Testis (tissue), 3 donors: ENCODE data around the gene ULK4. TPM values are rescaled to one million over a fixed set of nuclear protein-coding genes. Genes with fewer than 3 reads are reported as not detected.

ENCODE experiments used
- DNase-seq: peaks from one replicate; pipeline ENCODE4 v3.0.0-alpha.2; 2019
- H3K27ac ChIP-seq, 2 donors: fragments of 200-600 bp; sonication (generic); one replicate each; pipeline ENCODE4 v1.5.1; 2019
- H3K27me3 ChIP-seq: fragments of 200-600 bp; sonication (generic); one replicate; pipeline ENCODE4 v1.5.1; 2019
- H3K36me3 ChIP-seq: fragments of 200-600 bp; sonication (generic); one replicate; pipeline ENCODE4 v1.5.1; 2017; ENCODE audit warnings: low read depth; ENCODE audit errors: missing control alignments
- H3K4me1 ChIP-seq: fragments of 200-600 bp; sonication (generic); one replicate; pipeline ENCODE4 v1.5.1; 2019
- H3K4me3 ChIP-seq, 2 donors: fragments of 200-600 bp; sonication (generic); one replicate each; pipeline ENCODE4 v1.5.1; 2017 to 2019
- H3K9me3 ChIP-seq: fragments of 200-600 bp; sonication (generic); one replicate; pipeline ENCODE4 v1.5.1; 2017
- POLR2A ChIP-seq: fragments of 450-650 bp; IDR thresholded peaks from one replicate; pipeline ENCODE4 v1.6.1; 2017; ENCODE audit warnings: antibody characterized with exemption, mild to moderate bottlenecking, moderate library complexity
- WGBS, 2 donors: methylation state at CpG; one replicate each; pipeline ENCODE4 v1.1.5; 2018; 5-methylcytosine and 5-hydroxymethylcytosine counted together
- intact Hi-C: fragments of 100-400 bp; cut with DNase I; formaldehyde crosslinking; loops from one replicate; pipeline ENCODE4 v1.15.1; 2023; ENCODE audit warnings: low total_unique reads
- polyA plus RNA-seq: library from polyadenylated mRNA; stranded (reverse); fragments of 350-450 nt; fragmentation: Illumina TruSeq; extraction: RNeasy Lipid Tissue Mini Kit (QIAGEN cat#74804); gene quantifications from one replicate; pipeline ENCODE4 v1.2.3, GENCODE V29; 2014; ENCODE audit warnings: low read depth, low replicate concordance; ENCODE audit not compliant: insufficient read depth
- total RNA-seq, 2 donors: library from RNA; depleted of rRNA; stranded (reverse); fragments of >200 nt; gene quantifications; one replicate each; pipeline ENCODE4 v1.2.3, GENCODE V29; 2016
- TF ChIP-seq, protein P1 (sequence below), 3 experiments: fragments of 450-650 bp in 2 of 3; fragments of 200-600 bp in 1 of 3; sonication (generic) in 1 of 3; IDR thresholded peaks; one replicate each; pipeline ENCODE4 v1.5.1; 2016 to 2019; ENCODE audit warnings: antibody characterized with exemption in 3 of 3, mild to moderate bottlenecking in 2 of 3, moderate library complexity in 1 of 3

ULK4 gene
- total and polyA plus RNA-seq, 3 donors from 2014 or later, result 45.7 to 91.6 (median 47.4) TPM

GRCh38 chr3:41274944-41275668 is 686.8 kb downstream of the ULK4 start:
- H3K4me3 ChIP-seq, result no peak overlapping the region
- no peak overlapping the region for H3K27ac ChIP-seq
- TF ChIP-seq POLR2A, result no peak
- TF ChIP-seq, protein P1, sequence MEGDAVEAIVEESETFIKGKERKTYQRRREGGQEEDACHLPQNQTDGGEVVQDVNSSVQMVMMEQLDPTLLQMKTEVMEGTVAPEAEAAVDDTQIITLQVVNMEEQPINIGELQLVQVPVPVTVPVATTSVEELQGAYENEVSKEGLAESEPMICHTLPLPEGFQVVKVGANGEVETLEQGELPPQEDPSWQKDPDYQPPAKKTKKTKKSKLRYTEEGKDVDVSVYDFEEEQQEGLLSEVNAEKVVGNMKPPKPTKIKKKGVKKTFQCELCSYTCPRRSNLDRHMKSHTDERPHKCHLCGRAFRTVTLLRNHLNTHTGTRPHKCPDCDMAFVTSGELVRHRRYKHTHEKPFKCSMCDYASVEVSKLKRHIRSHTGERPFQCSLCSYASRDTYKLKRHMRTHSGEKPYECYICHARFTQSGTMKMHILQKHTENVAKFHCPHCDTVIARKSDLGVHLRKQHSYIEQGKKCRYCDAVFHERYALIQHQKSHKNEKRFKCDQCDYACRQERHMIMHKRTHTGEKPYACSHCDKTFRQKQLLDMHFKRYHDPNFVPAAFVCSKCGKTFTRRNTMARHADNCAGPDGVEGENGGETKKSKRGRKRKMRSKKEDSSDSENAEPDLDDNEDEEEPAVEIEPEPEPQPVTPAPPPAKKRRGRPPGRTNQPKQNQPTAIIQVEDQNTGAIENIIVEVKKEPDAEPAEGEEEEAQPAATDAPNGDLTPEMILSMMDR (IDR thresholded peaks at IDR 0.05), result no peak
- no peak for DNase-seq
- H3K4me1 ChIP-seq, result no peaks in the 10 kb centered on the region
- no peaks in the 10 kb centered on the region for H3K27me3 ChIP-seq
- intact Hi-C loops, result no loop called here
- H3K9me3 ChIP-seq, result no peaks in the 10 kb centered on the region
- no peaks in the 10 kb centered on the region for H3K36me3 ChIP-seq

DNA sequence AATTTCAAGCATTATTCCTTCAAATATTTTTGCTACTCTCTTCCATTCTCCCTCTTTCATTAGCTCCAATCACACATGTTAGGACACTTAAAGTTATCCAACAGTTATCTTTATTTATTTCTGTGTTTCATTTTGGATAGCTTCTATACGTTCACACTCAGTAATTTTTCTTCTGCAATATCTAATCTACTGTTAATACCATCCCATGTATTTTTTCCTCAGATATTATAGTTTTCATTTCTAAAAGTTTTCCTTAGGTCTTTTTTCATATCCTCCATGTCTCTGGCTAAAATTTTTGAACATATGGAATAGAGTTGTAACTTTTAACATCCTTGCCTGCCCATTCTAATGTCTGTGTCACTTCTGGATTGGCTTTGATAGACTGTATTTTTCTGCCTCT is 689.2 kb downstream of the ULK4 start:
- H3K9me3 ChIP-seq, result no peaks in the 10 kb centered on the region
- no peaks in the 10 kb centered on the region for H3K27me3 ChIP-seq
- no peak overlapping the region for H3K27ac ChIP-seq
- no peak for DNase-seq
- no peaks in the 10 kb centered on the region for H3K4me1 ChIP-seq
- TF ChIP-seq, protein P1 (IDR thresholded peaks at IDR 0.05), result no peak
- no peak for TF ChIP-seq POLR2A
- intact Hi-C loops, result no loop called here
- no peaks in the 10 kb centered on the region for H3K36me3 ChIP-seq
- no peak overlapping the region for H3K4me3 ChIP-seq
- WGBS, 2 donors, result 91 to 93% methylated on average over 1 of the region's 1 CpG

DNA sequence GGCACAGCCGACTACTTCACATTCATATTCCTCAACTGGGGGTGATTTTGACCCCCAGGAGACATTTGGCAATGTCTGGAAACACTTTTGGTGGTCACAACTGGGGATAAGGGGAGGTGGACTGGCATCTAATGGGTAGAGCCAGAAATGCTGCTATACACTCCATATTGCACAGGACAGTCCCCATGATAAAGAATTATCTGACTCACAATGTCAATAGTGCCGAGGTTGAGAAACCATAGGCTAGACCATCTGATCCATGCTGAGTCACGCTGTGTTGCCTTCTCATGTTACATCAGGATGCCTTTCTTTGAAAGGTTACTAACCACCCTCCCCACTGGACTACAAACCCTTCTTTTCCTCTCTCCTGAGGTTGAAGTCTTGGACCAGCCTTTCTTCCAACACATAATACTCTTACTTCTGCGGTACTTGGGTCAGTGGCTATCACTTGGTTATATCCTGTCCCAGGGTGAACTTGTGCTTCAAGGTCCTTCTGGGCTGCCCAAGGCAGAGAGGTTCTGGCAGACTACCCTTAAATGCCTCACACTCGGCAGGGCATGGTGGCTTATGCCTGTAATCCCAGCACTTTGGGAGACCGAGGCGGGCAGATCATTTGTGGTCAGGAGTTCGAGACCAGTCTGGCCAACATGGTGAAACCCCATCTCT is 693.8 kb downstream of the ULK4 start:
- intact Hi-C loops, result no loop called here
- Histone ChIP-seq H3K27me3 (no peaks in the 10 kb centered on the region), H3K36me3 (no peaks in the 10 kb centered on the region), H3K4me1 (no peaks in the 10 kb centered on the region), H3K27ac (no peak overlapping the region), H3K4me3 (no peak overlapping the region), H3K9me3 (no peaks in the 10 kb centered on the region)
- whole genome bisulfite sequencing, 2 donors, result 97 to 100% methylated on average over 7 to 8 of the region's 8 CpGs
- TF ChIP-seq POLR2A, result no peak
- TF ChIP-seq, protein P1 (IDR thresholded peaks at IDR 0.05), result no peak
- DNase-seq, result no peak

DNA sequence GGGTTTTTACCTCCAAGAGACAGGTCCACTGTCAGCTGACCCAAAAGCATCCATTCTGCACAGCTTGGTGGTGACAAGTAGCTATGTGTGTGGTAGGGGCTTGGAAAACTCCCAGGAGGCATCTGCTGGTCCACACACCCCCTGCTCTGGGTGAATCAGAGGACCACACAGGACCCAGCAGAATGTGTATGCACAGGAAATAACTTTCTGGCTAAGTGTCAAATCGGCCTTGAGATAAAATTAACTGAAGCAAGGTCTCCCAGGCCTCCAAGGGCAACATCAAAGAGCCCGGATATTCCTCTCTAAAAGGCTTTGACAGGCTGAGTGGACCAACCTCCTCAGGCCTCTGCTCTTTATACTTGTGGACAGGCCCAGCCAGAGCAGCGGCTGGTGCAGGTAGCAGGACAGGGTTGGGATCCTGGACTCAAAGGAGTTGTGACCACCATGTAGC is 696.1 kb downstream of the ULK4 start:
- TF ChIP-seq POLR2A, result no peak
- TF ChIP-seq, protein P1 (IDR thresholded peaks at IDR 0.05), result no peak
- DNase-seq, result no peak
- Histone ChIP-seq H3K27me3 (no peaks in the 10 kb centered on the region), H3K4me1 (no peaks in the 10 kb centered on the region), H3K27ac (no peak overlapping the region), H3K9me3 (no peaks in the 10 kb centered on the region), H3K4me3 (no peak overlapping the region), H3K36me3 (no peaks in the 10 kb centered on the region)
- 43 to 46% methylated on average over 3 of the region's 3 CpGs for WGBS, 2 donors
- intact Hi-C loops, result no loop called here
